HepG2 (cell line): ENCODE results near the gene EPHB3. TPM values are rescaled to one million over a fixed set of nuclear protein-coding genes. Genes with fewer than 3 reads are reported as not detected.

Experiments
- polyA plus RNA-seq, 8 experiments: library from polyadenylated mRNA; depleted of rRNA in 3 of 8; stranded (reverse) in 7 of 8; unstranded in 1 of 8; fragments of >200 nt; fragmentation: Illumina TruSeq in 4 of 8; extraction: Trizol in 4 of 8; gene quantifications; 2 replicates each; pipeline versions ENCODE4 v1.2.1 to v1.2.3, GENCODE V29; 2011 to 2016; ENCODE audit warnings: low read depth in 4 of 8, missing spikeins in 1 of 8, mixed read lengths in 1 of 8; ENCODE audit not compliant: insufficient read depth in 1 of 8
- total RNA-seq, 5 experiments: library from RNA; depleted of rRNA; stranded (reverse); fragments of >200 nt; fragmentation: Illumina TruSeq; extraction: Trizol; gene quantifications; 2 replicates each; pipeline ENCODE4 v1.2.3, GENCODE V29; 2016; ENCODE audit warnings: low read depth in 1 of 5

EPHB3 gene
- total and polyA plus RNA-seq, 2 of the 13 experiments (the other 11 are each of a cell fraction or from before 2014, with no cell fraction given), result 0.01 TPM; not detected in 1

Other genes starting within 250 kb of the EPHB3 start
- gene EIF4G1, start 247.2 kb upstream of the EPHB3 start, total RNA-seq (2016; rRNA removed; fragmentation: Illumina TruSeq; extraction: Trizol), result 213 and 244 TPM in 2 replicates
- gene EIF4G1, start 247.2 kb upstream of the EPHB3 start, polyA plus RNA-seq (2011; rRNA removed), result 208 and 228 TPM in 2 replicates
- 7.4 and 9.3 TPM in 2 replicates for gene FAM131A, start 224.2 kb upstream of the EPHB3 start, total RNA-seq (2016; rRNA removed; fragmentation: Illumina TruSeq; extraction: Trizol)
- 9.2 and 14.1 TPM in 2 replicates for gene FAM131A, start 224.2 kb upstream of the EPHB3 start, polyA plus RNA-seq (2011; rRNA removed)
- 5.2 and 13.5 TPM in 2 replicates for gene CLCN2, start 200.2 kb upstream of the EPHB3 start, total RNA-seq (2016; rRNA removed; fragmentation: Illumina TruSeq; extraction: Trizol)
- 11.4 and 14.3 TPM in 2 replicates for gene CLCN2, start 200.2 kb upstream of the EPHB3 start, polyA plus RNA-seq (2011; rRNA removed)
- gene POLR2H, start 200.1 kb upstream of the EPHB3 start, total RNA-seq (2016; rRNA removed; fragmentation: Illumina TruSeq; extraction: Trizol), result 109 and 118 TPM in 2 replicates
- 165 and 194 TPM in 2 replicates for gene POLR2H, start 200.1 kb upstream of the EPHB3 start, polyA plus RNA-seq (2011; rRNA removed)
- gene THPO, start 183.6 kb upstream of the EPHB3 start, total RNA-seq (2016; rRNA removed; fragmentation: Illumina TruSeq; extraction: Trizol), result 2.8 and 2.9 TPM in 2 replicates
- 4.7 and 4.8 TPM in 2 replicates for gene THPO, start 183.6 kb upstream of the EPHB3 start, polyA plus RNA-seq (2011; rRNA removed)
- 3.4 and 22.2 TPM in 2 replicates for gene CHRD, start 181.7 kb upstream of the EPHB3 start, total RNA-seq (2016; rRNA removed; fragmentation: Illumina TruSeq; extraction: Trizol)
- gene CHRD, start 181.7 kb upstream of the EPHB3 start, polyA plus RNA-seq (2011; rRNA removed), result 35.2 and 59.2 TPM in 2 replicates
- 60.5 and 62.4 TPM in 2 replicates for gene MAGEF1, start 150.3 kb downstream of the EPHB3 start, total RNA-seq (2016; rRNA removed; fragmentation: Illumina TruSeq; extraction: Trizol)
- gene MAGEF1, start 150.3 kb downstream of the EPHB3 start, polyA plus RNA-seq (2011; rRNA removed), result 26.0 and 28.4 TPM in 2 replicates